Fibroblast of lung (primary cell): Measurements from ENCODE around the gene TCFL5. TPM values are rescaled to one million over a fixed set of nuclear protein-coding genes. Genes with fewer than 3 reads are reported as not detected.

ENCODE experiments used
- DNase-seq, 2 donors: peaks; one replicate each; pipeline versions ENCODE4 v3.0.0 to v3.0.0-alpha.2; 2010; ENCODE audit warnings: low read depth in 2 of 2
- H2AFZ ChIP-seq: 2 replicates; pipeline ENCODE4 v1.5.1; 2012; ENCODE audit warnings: low read length, control low read depth, inconsistent platforms
- H3K27ac ChIP-seq: 2 replicates; pipeline ENCODE4 v1.5.1; 2011; ENCODE audit warnings: low read length, control low read depth; ENCODE audit not compliant: insufficient read depth
- H3K27me3 ChIP-seq: 2 replicates; pipeline ENCODE4 v1.5.1; 2011; ENCODE audit warnings: mild to moderate bottlenecking, low read length; ENCODE audit not compliant: control insufficient read depth, insufficient read depth
- H3K36me3 ChIP-seq: 2 replicates; pipeline ENCODE4 v1.5.1; 2011; ENCODE audit warnings: low read length; ENCODE audit not compliant: control insufficient read depth, insufficient read depth
- H3K4me1 ChIP-seq: 2 replicates; pipeline ENCODE4 v1.5.1; 2011; ENCODE audit warnings: low read length; ENCODE audit not compliant: control insufficient read depth, insufficient read depth; ENCODE audit errors: extremely low read depth
- H3K4me2 ChIP-seq: 2 replicates; pipeline ENCODE4 v1.5.1; 2011; ENCODE audit warnings: low read length, control low read depth; ENCODE audit not compliant: insufficient read depth; ENCODE audit errors: extremely low read depth
- H3K4me3 ChIP-seq, 4 experiments: fragments of 200-600 bp in 1 of 4; sonication (generic) in 1 of 4; replicated peaks in 1 of 4; 2 replicates each; pipeline ENCODE4 v1.5.1; 2011 to 2016; ENCODE audit warnings: low read length in 4 of 4, low read depth in 3 of 4, mild to moderate bottlenecking in 3 of 4, control low read depth in 2 of 4, inconsistent platforms in 1 of 4, mixed read lengths in 1 of 4; ENCODE audit not compliant: insufficient read depth in 1 of 4; ENCODE audit errors: control extremely low read depth in 1 of 4
- H3K79me2 ChIP-seq: 2 replicates; pipeline ENCODE4 v1.5.1; 2012; ENCODE audit warnings: mild to moderate bottlenecking, low read length, inconsistent platforms; ENCODE audit not compliant: control insufficient read depth, insufficient read depth
- H3K9ac ChIP-seq: 2 replicates; pipeline ENCODE4 v1.5.1; 2011; ENCODE audit warnings: mild to moderate bottlenecking, low read length, control low read depth; ENCODE audit not compliant: insufficient read depth
- H3K9me3 ChIP-seq: 2 replicates; pipeline ENCODE4 v1.5.1; 2012; ENCODE audit warnings: low read depth, low read length; ENCODE audit not compliant: control insufficient read depth, insufficient read depth
- H4K20me1 ChIP-seq: 2 replicates; pipeline ENCODE4 v1.5.1; 2011; ENCODE audit warnings: low read length; ENCODE audit not compliant: control insufficient read depth, insufficient read depth; ENCODE audit errors: extremely low read depth
- CTCF ChIP-seq, 2 donors: IDR thresholded peaks in 1 of 2; conservative IDR thresholded peaks in 1 of 2; 1 replicate in 1 of 2; 2 replicates in 1 of 2; pipeline ENCODE4 v1.5.1; 2011 to 2012; ENCODE audit warnings: low read length in 2 of 2, control low read depth in 1 of 2, inconsistent platforms in 1 of 2, low read depth in 1 of 2, mild to moderate bottlenecking in 1 of 2
- EZH2 ChIP-seq: IDR thresholded peaks from 2 replicates; pipeline ENCODE4 v1.5.1; 2012; ENCODE audit warnings: low read length, control low read depth, mild to moderate bottlenecking; ENCODE audit errors: missing control alignments
- polyA plus RNA-seq, 2 donors: library from polyadenylated mRNA; depleted of rRNA in 1 of 2; stranded (reverse) in 1 of 2; unstranded in 1 of 2; fragments of >200 nt; gene quantifications; 2 replicates each; pipeline ENCODE4 v1.2.1, GENCODE V29; 2011 to 2012; ENCODE audit warnings: missing spikeins in 1 of 2
- total RNA-seq: library from RNA; depleted of rRNA; stranded (reverse); fragments of >200 nt; gene quantifications from 2 replicates; pipeline ENCODE4 v1.2.1, GENCODE V29; 2014

The TCFL5 gene
- total and polyA plus RNA-seq, 2 donors (not counting 1 experiment from before 2014, with no cell fraction given) = 9.8 to 13.7 TPM

- H2AFZ ChIP-seq = no peak overlapping the region
- H3K27me3 ChIP-seq = no peaks in the 10 kb centered on the region
- no peaks in the 10 kb centered on the region for H3K4me1 ChIP-seq
- no peaks in the 10 kb centered on the region for H4K20me1 ChIP-seq
- H3K9ac ChIP-seq = no peak overlapping the region
- peak overlapping the region; percentile 66 to 86 (median 80) for H3K4me3 ChIP-seq
- peaks cover 26% of the 10 kb centered on the region for H3K36me3 ChIP-seq
- TF ChIP-seq CTCF (conservative IDR thresholded peaks at IDR 0.05 in 1 of 2, IDR thresholded peaks at IDR 0.05 in 1 of 2; ENCODE audit: low read depth in 1 of 2, low read length in 2 of 2) (no peak), EZH2 (no peak)
- peak overlapping the region; percentile 88 for H3K4me2 ChIP-seq
- H3K9me3 ChIP-seq = no peaks in the 10 kb centered on the region
- H3K27ac ChIP-seq = peak overlapping the region; percentile 68
- peaks cover 26% of the 10 kb centered on the region for H3K79me2 ChIP-seq
- DNase-seq = no peak
Observed at GRCh38 chr20:62806383-62807050, 55.1 kb downstream of the TCFL5 start.

GRCh38 chr20:62805711-62806382 lies 55.8 kb downstream of the TCFL5 start:
- H3K36me3 ChIP-seq = peaks cover 27% of the 10 kb centered on the region
- no peaks in the 10 kb centered on the region for H4K20me1 ChIP-seq
- H3K4me2 ChIP-seq = peak overlapping the region; percentile 88
- H3K27me3 ChIP-seq = no peaks in the 10 kb centered on the region
- peak overlapping the region; percentile 68 for H3K27ac ChIP-seq
- H3K4me3 ChIP-seq = peak overlapping the region; percentile 66 to 86 (median 80)
- no peak overlapping the region for H2AFZ ChIP-seq
- peaks cover 26% of the 10 kb centered on the region for H3K79me2 ChIP-seq
- H3K4me1 ChIP-seq = no peaks in the 10 kb centered on the region
- H3K9ac ChIP-seq = peak overlapping the region; percentile 80
- DNase-seq = peak in 1 of 2 donors; percentile 39
- TF ChIP-seq EZH2 = no peak
- TF ChIP-seq CTCF (conservative IDR thresholded peaks at IDR 0.05 in 1 of 2, IDR thresholded peaks at IDR 0.05 in 1 of 2; ENCODE audit: low read depth in 1 of 2, low read length in 2 of 2) = no peak
- no peaks in the 10 kb centered on the region for H3K9me3 ChIP-seq

GRCh38 chr20:62805155-62805710 lies 56.4 kb downstream of the TCFL5 start:
- H3K4me1 ChIP-seq = no peaks in the 10 kb centered on the region
- H3K27ac ChIP-seq = peak overlapping the region; percentile 77
- peaks cover 27% of the 10 kb centered on the region for H3K36me3 ChIP-seq
- H3K9ac ChIP-seq = peak overlapping the region; percentile 80
- peak overlapping the region; percentile 66 to 86 (median 80) for H3K4me3 ChIP-seq
- H3K79me2 ChIP-seq = peaks cover 26% of the 10 kb centered on the region
- DNase-seq = no peak
- H2AFZ ChIP-seq = no peak overlapping the region
- peak in 1 of 2 donors; percentile 11 for TF ChIP-seq CTCF (conservative IDR thresholded peaks at IDR 0.05 in 1 of 2, IDR thresholded peaks at IDR 0.05 in 1 of 2; ENCODE audit: low read depth in 1 of 2, low read length in 2 of 2)
- TF ChIP-seq EZH2 = no peak
- no peaks in the 10 kb centered on the region for H4K20me1 ChIP-seq
- H3K27me3 ChIP-seq = no peaks in the 10 kb centered on the region
- H3K4me2 ChIP-seq = peak overlapping the region; percentile 88
- H3K9me3 ChIP-seq = no peaks in the 10 kb centered on the region
